GM23248 (cell line): ENCODE data around the gene GPD1L.

Experiments
- EZH2 ChIP-seq: fragments of 200-600 bp; sonication (generic); IDR thresholded peaks from 2 replicates; pipeline ENCODE4 v1.6.1; 2018; ENCODE audit warnings: antibody characterized with exemption, mild to moderate bottlenecking; ENCODE audit not compliant: insufficient read depth, poor library complexity, severe bottlenecking
- EZH2phosphoT487 ChIP-seq: fragments of 200-600 bp; sonication (generic); IDR thresholded peaks from 2 replicates; pipeline ENCODE4 v1.6.1; 2018; ENCODE audit warnings: antibody characterized with exemption, moderate library complexity, mild to moderate bottlenecking, low read depth; ENCODE audit not compliant: insufficient read depth

GRCh38 chr3:32127219-32127826 is 20.9 kb downstream of the GPD1L start:
- no peak for TF ChIP-seq EZH2
- TF ChIP-seq EZH2phosphoT487, result no peak
